RPMI7951 (cell line): ENCODE measurements around the gene CENPB. TPM values are rescaled to one million over a fixed set of nuclear protein-coding genes. Genes with fewer than 3 reads are reported as not detected.
"Not testable (repeated sequence)": the region's sequence is repeated elsewhere in the genome, so short reads cannot be mapped to it uniquely, and the experiment has no call there.

Source experiments
- DNase-seq: peaks from one replicate; pipeline ENCODE4 v3.0.0-alpha.2; 2012; ENCODE audit warnings: low read depth
- total RNA-seq: library from RNA; depleted of rRNA; stranded (reverse); fragments of >200 nt; shearing (Covaris generic); gene quantifications from 2 replicates; pipeline ENCODE4 v1.2.3, GENCODE V29; 2014; rRNA removed

CENPB gene
- 65.2 and 122 TPM in 2 replicates for total RNA-seq

GRCh38 chr20:3786665-3787323 lies at the start of gene CENPB:
Gene CENPB (minus strand): TSS chr20:3786740. CDS start chr20:3786483, 257 bp downstream.
- peak; percentile 89 for DNase-seq

DNA sequence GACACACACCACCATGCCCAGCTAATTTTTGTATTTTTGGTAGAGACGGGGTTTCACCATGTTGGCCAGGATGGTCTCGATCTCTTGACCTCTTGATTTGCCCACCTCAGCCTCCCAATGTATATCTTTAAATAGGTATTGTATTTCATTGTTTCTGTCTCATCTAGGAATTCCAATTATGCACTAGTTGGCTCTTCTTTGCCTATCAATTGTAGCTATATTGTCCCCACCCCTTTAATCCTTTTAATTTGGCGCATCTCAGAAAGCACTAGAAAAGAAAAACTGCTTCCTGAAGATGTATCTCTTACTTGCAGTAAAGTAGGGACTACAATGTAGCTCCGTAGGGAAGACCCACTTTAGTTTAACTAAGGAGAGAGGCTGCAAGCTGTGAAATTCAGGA lies 49.6 kb upstream of the CENPB start:
- no peak for DNase-seq

GRCh38 chr20:3829891-3830290 lies 43.4 kb upstream of the CENPB start:
- DNase-seq: not testable (repeated sequence)

DNA sequence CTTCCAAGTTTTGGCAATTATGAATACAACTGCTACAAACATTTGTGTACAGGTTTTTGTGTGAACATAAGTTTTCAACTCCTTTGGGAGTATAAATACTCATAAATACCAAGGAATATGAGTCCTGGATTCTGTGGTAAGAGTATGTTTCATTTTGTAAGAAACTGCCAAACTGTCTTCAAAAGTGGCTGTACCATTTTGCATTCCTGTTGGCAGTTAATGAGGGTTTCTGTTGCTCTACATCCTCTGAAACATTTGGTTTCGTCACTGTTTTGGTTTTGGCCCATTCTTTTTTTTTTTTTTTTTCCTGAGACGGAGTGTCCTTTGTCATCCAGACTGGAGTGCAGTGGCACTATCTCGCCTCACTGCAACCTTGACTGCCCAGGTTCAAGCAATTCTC lies 42.3 kb upstream of the CENPB start:
- no peak for DNase-seq

DNA sequence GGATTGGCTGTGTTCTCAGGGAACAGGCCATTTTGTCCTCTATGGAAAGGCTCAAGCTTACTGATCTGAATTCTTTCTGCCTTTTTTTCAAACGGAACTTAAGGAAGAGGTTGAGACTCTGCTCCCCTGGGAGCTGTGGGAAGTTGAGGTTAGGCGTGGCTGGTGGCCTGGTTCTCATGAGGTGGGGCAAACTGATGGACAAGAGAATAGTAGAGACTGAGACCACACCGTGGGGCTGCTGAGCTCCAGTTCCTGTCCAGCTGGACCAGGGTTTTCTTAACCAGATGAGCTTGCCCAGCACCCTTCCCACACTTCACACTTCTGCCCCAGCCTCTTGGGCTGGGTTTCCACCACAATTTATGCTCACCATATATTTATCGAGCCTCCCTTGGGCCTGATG lies 39.9 kb upstream of the CENPB start:
- no peak for DNase-seq

GRCh38 chr20:3825526-3825925 lies 39.0 kb upstream of the CENPB start:
- DNase-seq: no peak

DNA sequence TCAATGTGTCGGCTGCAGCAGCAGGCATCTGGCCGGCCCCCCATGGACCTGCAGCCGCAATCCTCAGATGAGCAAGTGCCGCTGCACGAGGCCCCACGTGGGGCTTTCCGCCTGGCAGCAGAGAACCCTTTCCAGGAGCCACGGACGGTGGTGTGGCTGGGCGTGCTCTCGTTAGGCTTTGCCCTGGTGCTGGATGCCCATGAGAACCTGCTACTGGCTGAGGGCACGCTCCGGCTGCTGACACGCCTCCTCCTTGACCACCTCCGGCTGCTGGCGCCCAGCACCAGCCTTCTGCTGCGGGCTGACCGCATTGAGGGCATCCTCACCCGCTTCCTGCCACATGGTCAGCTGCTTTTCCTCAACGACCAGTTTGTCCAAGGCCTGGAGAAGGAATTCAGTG lies 37.3 kb upstream of the CENPB start:
- no peak for DNase-seq

DNA sequence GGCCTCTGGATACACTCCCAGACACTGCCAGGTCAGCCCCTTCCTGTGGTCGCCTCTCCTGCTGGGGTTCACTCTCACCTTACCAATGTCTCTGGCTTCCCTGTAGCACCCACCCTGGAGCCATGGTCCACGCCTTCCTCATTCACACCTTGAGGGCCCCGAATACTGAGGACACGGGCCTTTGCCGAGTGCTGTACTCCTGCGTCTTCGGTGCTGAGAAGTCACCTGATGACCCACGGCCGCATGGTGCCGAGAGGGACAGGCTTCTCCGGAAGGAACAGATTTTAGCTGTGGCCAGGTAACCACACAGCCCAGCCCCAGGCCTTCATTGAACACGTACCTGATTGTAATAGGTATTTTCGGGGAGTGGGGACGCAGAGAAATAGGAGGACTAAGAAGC lies 35.5 kb upstream of the CENPB start:
- no peak for DNase-seq

DNA sequence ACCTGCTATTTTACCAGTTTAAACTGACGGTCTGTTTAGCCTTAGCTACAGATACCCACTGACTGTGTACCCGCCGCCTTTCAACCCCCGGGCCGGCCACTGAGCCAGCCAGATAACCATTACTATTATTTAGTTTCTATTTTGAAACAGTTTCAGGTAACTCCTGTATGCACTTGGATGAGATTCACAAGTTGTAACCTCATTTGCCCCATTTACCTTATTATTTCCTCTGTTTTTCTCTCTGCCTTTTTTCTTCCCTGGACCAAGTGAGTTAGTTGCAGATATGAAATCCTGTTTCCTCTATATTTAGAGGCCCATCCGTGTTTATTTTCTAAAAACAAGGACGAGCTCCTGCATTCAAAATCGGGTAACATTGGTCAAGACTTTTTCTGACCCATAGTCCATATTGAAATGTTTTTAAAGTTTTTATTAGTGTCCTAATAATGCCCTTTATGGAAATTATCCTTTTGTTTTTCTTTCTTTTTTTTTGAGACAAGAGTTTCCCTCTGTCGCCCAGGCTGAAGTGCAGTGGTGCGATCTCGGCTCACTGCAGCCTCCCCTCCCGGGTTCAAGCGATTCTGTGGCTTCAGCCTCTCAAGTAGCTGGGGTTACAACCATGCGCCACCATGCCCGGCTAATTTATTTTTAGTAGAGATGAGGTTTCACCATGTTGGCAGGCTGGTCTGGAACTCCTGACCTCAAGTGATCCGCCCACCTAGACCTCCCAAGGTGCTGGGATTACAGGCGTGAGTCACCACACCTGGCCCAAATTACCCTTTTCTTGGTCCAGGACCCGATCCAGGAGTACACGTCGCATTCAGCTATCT lies 34.6 kb upstream of the CENPB start:
- DNase-seq: no peak

DNA sequence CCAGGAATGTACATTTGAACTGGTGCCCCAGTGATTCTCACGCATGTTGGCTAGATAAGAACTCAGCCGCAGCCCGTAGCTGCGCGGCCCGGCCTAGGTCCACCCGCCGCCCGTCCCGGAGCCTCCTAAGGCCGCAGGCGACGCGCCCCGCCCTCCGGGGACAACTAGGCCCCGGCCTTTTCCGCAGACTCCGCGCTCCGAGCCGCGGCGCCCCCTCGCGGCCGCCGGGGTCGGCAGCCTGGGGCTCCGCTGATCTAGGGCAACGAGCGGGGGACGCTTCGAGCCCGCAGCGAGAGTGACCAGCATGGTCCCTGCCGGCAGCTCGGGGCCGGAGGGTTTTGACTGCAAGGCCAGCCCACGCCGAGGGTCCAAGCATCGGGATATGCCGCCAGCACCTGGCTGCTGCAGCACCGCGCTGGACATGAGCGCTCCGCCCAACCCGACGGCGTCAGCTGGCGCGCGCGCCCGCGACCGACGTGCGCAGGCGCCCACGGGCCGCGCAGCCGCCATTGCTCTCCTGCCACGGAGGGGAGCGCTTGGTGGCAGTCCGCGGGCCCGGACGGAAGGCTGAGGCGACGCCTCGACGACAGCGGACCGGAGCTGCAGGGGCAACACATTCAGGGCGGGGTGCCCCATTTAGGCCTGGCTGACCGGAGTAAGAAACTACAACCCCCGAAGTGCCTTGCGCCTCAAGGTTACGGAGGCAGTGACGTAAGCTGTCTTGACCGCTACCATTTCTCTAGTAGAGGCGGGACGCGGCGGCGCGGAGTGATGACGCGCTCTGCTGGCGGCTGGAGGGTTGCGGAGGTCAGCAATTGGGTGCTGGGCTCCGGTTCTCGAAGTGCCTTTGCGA lies 33.7 kb upstream of the CENPB start, which contains the start of gene AP5S1:
TSS of gene AP5S1 (plus strand) at position 500 of the 853 bp plus-strand sequence. CDS start 1,571 bp downstream, outside the sequence.
- peak; percentile 97 for DNase-seq

- no peak for DNase-seq
Observed at GRCh38 chr20:3819411-3820047, 33.0 kb upstream of the CENPB start.

DNA sequence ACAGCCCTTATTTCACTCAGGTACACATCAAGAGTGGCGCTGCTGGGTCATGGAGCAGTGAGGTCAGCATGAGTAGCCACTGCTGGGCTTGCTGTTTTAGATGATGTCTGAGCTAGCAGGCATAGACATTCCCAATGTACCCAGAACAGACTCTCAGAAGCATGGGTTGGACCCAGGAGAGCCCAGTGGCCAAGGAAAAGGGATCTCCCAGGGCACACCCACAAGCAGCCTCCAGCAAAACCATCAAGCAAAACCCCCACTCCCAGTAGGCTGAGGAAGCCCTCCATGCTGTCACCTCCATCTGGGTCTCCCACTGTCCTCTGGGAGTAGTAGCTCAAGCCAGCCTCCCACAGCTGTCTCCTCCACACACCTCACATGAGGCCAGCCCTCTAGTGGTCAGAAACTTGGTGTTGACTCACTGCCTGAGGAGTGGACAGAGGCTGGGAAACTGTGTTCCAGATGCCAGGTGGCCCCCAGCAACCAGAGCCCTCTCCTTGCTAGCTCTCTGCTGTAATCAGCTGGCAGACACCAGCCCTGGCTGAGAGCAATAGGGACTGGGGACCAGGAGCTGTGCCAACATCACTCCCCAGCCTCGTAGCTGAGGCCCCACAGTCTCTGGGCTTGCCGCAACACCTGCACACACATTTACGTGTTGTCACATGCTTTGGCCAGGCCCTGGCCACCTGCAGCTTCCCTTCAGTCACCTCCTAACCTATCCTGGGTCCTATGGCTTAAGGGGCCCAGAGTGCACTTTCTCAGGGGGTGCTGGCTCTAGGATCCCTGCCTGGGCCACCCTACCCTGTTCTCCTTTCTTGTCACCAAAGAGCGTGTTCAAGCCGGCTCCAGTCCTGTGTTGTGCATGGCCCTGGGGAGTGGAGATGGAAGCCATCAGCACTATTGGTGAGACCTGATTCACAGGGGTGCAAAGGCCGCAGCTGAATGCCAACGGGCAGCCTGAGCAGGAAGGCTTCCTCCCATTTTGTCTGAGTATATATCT lies 31.9 kb upstream of the CENPB start:
- DNase-seq: peak; percentile 96

DNA sequence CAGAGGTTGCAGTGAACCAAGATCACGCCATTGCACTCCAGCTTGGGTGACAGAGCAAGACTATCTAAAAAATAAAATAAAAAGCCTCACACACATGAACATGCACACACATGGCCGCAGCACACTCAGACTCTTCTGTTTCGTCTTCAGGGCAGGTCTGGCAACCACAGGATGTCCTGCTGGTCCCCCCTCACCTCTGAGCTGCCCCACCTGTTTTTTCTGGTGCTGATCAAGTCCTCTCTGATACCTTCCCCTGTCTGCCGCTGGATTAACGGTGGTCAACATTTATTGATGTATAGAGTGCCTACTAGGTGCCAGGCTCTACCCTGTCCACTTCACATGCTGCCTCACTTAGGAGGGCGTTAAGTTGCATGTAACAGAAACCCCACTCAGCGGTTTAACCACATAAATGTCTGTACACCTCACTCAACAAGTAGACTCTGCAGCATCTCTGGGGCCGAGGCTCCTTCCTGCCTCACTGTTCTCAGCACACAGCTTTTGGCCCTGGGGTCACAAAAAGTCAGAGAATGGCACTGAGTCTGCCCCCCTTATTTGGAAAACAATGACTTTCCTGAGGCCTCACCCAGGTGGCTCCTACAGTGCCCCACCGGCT lies 29.3 kb upstream of the CENPB start:
- no peak for DNase-seq

DNA sequence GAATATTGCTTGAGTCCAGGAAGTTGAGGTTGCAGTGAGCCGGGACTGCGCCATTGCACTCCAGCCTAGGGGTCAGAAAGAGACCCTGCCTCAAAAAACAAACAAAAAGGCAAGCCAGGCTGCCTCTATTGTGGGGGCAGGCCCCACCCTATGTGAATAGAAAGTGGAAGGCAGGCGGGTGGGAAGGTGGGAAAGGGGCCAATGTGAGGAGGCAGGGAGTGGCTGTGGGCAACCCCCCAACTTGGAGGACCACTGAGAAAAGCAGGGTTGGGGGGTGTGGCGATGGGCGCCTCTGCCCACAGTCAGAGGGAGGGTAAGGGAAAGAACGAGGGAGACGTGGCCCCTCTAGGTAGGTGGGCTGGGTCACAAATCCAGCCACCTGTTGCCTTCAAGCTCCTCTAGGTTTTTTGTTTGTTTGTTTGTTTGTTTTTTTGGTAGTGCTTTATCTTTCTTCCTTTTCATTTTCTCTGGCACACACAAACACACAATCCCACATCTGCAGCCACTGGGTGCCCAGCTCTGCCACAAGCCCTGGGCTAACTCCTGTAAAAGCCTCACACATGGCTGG lies 28.5 kb upstream of the CENPB start:
- no peak for DNase-seq

DNA sequence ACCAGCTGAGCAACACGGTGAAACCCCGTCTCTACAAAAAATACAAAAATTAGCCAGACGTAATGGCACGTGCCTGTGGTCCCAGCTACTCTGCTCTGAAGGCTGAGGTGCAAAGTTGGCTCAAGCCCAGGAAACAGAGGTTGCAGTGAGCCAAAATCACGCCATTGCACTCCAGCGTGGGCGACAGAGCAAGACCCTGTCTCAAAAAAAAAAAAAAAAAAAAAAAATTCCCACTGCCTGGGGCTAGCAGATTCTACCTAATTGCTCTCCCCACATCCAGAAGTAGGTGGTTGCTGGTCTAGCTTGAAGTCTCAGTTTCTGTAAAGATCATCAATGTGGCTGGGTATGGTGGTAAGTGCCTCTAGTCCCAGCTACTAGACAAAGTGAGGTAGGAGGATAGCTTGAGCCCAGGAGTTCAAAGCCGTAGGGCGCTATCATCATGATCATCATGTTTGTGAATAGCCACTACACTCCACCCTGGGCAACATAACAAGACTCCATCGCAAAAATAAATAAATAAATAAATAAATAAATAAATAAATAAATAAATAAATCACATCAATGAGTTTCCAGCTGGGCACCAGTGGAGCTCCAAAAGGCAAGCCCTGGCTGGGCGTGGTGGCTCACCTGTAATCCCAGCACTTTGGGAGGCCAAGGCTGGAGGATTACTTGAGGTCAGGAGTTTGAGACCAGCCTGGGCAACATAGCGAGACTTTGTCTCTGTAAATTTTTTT lies 27.5 kb upstream of the CENPB start:
- no peak for DNase-seq

DNA sequence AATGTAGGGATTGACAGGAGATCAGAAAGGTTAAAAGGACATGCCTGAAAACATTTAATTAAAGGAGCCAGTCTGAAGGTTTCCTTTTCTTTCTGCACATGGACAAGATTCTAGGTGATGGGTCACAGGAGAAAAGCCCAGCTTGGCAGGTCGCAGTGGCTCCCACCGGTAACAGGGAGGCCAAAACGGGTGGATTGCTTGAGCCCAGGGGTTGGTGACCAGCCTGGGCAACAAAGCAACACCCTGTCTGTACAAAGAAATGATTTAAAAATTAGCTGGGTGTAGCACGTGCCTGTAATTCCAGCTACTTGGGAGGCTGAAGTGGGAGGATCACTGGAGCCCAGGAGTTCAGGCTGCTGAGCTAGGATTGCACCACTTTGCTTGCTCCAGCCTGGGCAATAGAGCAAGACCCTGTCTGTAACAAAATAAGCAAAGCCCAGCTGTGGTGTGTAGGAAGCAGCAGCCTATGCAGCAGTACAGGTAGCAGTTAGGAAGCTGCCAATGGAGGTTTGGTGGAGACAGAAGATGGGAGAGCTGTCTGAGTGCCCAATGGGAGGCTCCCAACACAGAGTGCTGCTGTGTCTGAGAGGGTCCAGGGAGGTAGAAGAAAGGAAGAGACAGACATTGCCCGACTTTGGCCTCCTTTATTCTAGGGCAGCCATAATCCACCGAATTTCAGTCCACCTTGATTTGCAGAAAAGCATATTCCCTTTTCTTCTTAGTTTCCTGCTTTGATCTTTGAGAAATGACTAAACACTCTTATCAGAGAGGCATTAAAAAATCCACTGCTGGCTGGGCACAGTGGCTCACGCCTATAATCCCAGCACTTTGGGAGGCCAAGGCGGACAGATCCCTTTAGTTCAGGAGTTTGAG lies 26.7 kb upstream of the CENPB start:
- DNase-seq: no peak

- no peak for DNase-seq
Observed at GRCh38 chr20:3812259-3812681, 25.7 kb upstream of the CENPB start.
